Effector CD8-positive, alpha-beta T cell (primary cell): ENCODE results near the gene SLBP.
"Not testable (repeated sequence)": the region's sequence is repeated elsewhere in the genome, so short reads cannot be mapped to it uniquely, and the experiment has no call there.

Source experiments
- DNase-seq: peaks from one replicate; lab custom pipeline; 2025; lab: John Stamatoyannopoulos, UW

Gene SLBP

GRCh38 chr4:1711571-1712215 lies 426 bp downstream of the SLBP start:
- no peak for DNase-seq

GRCh38 chr4:1711055-1711570 lies 1.0 kb downstream of the SLBP start:
- no peak for DNase-seq

DNA sequence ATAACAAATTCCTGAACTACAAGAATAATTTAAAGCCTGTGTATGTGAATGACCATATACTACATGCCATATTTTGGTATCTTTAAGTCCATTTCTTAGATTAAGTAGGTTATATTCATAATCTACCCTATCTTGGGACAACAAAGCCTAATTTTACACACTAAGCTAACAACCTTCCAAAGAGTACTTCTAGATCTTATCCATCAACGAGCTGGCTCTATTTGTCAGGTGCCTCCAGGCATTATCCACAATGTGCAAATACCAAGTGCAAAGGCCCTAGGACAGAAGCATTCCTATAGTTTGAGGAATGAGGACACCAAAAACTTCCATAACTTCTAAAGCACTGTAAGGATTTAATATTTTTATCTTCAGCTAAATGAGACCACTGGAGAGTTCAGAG lies 3.5 kb downstream of the SLBP start:
- no peak for DNase-seq

GRCh38 chr4:1706358-1706757 lies 5.8 kb downstream of the SLBP start:
- DNase-seq, result no peak

DNA sequence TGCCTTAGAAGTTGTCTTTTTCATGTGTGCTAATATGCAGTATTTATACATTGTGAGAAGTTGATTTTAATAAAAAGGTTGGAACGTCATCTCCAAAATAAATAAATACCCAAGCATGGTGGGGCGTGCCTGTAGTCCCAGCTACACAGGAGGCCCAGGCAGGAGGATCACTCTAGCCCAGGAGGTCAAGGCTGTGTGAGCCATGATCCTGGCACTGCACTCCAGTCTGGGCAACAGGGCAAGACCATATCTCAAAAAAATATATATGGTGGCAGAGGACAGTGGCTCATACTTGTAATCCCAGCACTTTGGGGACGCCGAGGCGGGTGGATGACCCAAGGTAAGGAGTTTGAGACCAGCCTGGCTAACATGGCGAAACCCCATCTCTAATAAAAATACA lies 6.4 kb downstream of the SLBP start:
- no peak for DNase-seq

DNA sequence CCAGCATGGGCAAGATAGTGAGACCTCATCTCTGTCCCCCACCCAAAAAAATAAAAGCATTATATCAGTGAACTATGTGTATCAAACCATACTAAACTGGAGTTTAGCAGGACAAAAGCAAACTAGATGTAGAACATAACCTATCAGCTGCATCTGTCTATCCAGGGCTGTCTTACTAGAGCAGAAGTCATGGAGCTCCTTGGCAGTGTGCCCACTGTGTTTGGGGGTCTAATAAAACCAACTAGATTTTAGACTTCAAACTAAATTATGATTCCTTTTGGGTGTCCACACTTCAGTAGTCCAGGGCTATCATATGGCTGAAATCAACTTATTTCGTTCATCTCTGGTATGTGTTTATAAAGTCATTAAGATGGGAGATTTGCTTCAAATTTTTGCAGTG lies 8.3 kb downstream of the SLBP start:
- DNase-seq, result no peak

- DNase-seq, result not testable (repeated sequence)
Measured at GRCh38 chr4:1701671-1702070, 10.4 kb downstream of the SLBP start.

GRCh38 chr4:1695913-1696312 lies 16.2 kb downstream of the SLBP start:
- DNase-seq, result no peak

GRCh38 chr4:1693131-1693896 lies 18.8 kb downstream of the SLBP start:
- DNase-seq, result peak; percentile 56

- DNase-seq, result no peak
Measured at GRCh38 chr4:1691737-1692373, 20.3 kb downstream of the SLBP start.

DNA sequence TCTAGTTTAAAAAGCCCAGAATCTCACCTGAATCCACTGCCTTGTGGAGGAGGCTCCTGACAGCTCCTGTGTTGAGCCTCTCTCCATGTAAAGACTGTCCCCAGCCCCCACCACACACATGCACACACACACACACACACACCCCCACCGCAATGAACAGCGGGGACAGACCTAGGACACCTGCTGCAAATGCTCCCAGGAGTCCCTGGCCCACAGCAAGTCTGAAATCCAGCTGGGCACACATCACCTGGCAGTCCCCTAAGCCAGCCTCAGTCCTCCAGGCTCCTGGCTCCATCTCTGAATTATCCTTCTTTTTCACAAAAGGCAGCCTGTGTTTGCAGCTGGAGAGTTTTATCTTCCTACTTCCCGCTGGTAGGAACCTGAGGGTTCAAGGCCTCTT lies 21.4 kb downstream of the SLBP start:
- DNase-seq, result no peak

GRCh38 chr4:1686440-1687036 lies 25.6 kb downstream of the SLBP start:
- no peak for DNase-seq

GRCh38 chr4:1685235-1686150 lies 26.6 kb downstream of the SLBP start:
- DNase-seq, result no peak

- peak; percentile 89 for DNase-seq
Measured at GRCh38 chr4:1684506-1685234, 27.4 kb downstream of the SLBP start.

DNA sequence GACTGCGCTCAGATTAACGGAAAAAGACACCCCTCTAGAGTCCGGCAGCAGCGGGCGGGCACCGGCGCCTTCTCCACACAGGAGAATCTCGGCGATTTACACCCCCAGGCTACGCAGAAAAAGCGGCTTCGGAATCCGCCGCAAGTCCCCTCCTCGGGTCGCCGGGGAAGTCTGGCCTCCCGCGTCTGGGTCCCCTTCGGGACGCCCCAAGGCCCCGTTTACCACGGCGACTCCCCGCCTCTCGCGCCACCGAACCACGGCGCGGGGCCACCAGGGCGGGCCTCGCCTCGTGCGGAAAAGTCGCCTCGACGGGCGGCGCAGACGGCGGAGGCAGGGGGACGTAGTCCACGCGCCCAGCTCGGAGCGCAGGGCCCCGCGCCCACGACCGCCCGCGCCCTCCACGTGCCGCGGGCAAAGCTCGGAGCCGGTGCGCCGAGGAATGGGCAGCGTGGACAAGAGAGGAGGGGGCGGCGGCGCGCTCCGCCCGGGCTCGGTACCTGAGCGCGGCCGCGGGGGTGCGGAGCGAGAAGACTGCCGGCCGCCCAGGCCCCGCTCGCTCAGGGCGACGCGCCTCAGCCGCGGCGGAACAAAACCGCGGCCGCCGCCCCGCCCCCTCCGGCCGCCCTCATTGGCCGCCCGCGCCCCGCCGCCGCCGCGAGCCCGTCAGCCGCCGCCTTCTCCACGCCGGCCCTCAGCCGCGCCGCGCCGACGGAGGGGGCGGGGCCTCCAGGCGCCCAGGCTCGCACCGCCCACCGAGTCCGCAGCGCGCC lies 28.2 kb downstream of the SLBP start, which contains the start of gene FAM53A:
Gene FAM53A (minus strand): TSS at position 578 of the 770 bp plus-strand sequence. CDS start 15,572 bp downstream, outside the sequence.
- peak; percentile 36 for DNase-seq

GRCh38 chr4:1683261-1683735 lies 28.8 kb downstream of the SLBP start:
- no peak for DNase-seq

GRCh38 chr4:1682860-1683259 lies 29.3 kb downstream of the SLBP start:
- no peak for DNase-seq

DNA sequence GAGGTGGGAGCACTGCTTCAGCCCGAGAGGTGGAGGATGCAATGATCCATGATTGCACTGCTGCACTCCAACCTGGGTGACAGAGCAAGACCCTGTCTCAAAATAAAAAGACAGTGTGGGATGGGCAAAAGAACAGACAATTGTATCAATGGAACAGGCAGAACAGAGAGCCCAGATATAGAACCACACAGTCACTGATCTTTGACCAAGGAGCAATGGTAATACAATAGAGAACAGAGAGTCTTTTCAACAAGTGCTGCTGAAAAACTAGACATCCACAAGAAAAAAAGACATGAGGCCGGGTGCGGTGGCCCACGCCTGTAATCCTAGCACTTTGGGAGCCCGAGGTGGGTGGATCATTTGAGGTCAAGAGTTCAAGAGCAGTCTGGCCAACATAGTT lies 33.9 kb downstream of the SLBP start:
- DNase-seq, result no peak
